Dedifferentiated amniotic fluid mesenchymal stem cell (primary cell): Measurements from ENCODE around the gene MATK.

Experiments
- DNase-seq: peaks from one replicate; pipeline ENCODE4 v3.0.0-alpha.2; 2016; ENCODE audit errors: extremely low spot score

MATK gene

DNA sequence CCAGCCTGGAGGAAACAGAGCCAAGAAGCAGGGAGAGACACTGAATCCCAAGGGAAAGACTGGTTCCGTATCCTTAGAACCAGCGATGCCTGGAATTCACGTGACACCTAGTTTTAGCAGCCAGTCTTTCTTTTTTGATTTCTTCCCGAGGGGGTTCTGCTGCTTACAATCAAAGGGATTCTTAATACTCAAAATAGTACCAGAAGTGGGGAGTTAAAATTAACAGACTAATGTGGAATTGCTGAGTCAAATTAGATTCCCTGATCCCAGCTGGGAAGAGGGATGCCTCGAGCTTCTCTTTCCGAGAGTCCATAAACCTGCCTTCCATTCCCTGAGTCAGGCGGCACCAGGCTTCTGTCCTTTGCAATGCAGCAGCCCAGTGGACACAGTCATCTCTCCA lies 4.8 kb upstream of the MATK start:
- no peak for DNase-seq

DNA sequence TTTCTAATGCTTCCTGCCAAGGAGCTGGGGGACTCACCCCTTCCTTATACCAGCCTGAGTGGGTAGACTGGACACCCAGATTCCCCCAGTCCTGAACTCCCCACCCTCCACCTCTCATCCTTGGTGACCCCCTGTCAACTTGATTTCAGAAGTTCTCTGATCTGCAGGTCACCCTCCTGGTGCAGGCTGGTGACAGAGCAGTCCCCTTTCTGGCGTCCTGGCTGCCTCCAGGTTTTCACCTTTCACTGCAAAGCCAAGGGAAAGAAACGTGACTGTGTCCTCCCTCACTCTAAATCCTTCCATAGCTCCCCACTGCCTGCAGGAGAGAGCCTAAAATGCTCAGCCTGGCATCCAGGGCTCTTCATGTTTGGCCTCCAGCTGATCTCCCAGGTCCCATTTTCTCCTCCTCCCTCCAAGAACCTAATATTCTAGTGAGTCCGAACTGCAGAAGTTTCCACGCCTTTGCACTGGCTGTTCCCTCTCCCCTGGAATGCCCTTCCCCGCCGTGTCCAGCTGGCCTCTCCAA lies 4.1 kb upstream of the MATK start:
- no peak for DNase-seq

DNA sequence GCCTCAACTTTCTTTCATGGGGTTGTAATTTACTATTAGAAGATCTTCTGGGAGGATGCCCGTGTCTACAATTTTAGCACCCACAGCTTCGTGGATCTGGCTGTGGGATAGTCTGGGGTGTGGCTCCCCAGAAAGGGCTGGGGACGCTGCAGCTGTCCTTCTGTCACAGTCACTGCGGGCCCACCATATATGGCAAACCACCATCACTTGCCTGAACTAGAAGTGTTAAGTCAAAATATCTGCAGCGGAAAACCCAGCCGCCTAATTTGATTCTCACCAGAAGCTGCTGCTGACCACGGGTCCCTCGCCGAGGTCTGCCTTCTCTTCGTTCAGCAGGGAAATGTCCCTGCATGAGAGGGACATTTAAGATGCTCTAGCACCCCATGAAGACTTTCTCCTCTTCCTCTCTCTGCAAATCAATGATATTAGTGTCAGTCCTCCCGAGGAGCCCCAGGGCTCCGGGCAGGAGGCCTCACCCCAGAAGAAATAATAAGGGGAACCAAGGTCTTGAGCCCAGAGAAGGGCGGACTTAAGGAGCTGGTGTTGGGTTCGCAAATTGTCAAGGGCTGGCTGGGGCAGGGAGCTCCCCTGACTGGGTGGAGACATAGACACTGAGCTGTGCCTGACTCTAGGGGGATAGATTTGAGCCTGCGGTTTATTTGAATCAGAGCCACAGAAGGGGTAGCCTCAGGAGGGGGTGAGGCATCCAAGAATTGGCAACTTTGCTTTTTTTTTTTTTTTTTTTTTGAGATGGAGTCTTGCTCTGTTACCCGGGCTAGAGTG lies 3.0 kb upstream of the MATK start:
- no peak for DNase-seq

DNA sequence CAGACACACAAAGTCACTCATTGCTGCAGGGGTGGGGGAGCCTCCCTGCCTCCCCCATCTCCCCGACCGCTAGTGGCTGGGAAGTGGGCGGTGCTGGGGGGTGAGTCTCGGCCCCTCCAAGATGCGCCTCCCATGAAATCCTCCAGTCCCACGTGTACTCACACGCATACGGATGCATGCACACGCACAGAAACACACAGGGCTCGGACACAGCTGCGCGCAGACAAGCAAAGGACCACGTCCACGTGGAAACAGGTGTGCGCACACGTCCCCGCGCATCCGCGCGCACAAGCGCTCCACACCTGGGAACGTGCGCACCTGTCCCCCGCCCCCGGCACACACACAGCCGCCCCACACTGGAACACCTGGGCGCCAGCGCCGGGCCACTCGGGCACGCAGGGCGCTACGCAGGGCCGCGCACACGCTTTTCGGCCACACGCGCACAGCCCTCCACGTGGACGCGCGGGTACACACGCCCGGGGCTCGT lies 687 bp downstream of the MATK start:
- DNase-seq = no peak

DNA sequence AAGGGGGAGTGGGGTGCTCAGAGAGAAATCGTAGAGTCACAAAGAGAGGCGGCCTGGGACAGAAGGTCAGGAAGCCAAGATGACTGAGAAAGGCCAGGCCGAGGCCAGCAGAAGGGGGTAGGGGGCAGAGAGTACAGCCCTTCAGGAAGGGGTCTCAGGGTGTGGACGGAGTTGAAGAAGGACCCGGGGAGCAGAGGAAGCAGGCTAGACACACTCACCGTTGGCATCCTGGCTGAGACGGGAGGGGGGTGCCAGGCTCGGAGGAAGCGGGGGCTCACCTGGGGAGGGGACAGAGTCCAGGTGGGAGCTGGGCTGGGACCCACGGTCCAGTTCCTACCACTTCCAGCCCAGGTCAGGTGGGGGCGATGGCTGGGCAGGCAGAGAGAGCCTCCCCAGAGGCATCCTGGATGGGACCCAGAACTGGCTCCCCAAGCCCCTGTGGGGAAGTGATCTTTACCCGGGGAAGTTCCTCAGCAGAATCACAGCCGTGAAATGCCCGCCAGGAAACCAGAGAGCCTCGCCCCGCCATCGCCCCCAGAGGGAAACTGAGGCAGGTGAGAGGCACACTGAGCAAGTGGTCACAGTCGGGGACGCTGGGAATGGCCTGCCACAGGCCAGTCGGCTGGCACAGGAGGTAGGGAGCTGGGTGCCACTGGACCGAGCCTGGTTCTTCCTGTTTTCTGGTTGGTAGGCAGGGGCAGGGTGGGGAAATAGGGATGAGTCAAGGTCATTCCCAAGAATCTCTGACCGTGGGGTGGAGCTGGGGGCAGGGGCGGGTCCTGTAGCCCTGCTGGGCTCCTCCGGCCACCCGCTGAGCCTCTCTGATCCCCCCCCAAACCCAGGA lies 1.4 kb downstream of the MATK start:
- DNase-seq = no peak

DNA sequence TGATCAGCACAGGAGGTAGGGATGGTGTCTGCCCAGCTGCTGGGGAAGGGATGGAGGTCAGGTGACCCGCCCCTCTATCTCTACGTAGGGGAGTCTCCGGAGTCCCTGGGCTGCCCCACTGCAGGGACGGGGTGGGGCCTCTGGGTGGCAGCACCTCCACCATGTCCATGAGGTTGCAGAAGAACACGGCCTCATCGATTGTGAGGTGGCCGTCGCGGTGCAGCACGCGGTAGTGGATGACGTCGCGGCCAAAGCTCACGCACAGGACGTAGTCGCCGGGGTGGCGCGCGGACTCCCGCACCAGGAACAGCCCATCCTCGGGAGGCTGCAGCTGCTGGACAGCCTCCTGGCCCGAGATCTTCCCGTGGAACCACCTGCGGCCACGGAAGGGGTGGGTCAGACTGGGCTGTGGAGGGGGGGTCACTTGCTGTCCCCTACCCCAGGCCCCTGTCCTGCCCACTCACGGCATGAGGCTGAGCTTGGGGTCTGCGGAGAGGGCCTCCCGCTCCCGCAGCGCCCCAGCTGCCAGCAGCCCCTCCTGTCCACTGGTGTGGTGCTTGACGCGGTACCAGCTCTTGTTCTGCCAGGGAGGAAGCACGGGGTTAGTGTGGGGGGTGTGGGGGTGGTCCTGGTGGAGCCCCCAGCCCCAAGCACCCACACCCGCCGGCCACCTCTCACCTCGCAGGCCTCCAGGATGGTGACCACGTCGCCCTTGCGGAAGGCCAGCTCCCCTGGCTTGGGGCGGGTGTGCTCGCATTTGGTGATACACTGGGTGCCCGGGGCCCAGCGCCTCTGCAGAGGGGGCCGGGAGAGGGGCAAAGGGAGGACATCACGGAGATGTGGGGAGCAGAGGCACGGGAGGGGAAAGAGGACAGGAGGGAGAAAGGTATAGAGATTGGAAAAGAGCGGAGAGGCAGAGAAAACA lies 2.3 kb downstream of the MATK start:
- no peak for DNase-seq

DNA sequence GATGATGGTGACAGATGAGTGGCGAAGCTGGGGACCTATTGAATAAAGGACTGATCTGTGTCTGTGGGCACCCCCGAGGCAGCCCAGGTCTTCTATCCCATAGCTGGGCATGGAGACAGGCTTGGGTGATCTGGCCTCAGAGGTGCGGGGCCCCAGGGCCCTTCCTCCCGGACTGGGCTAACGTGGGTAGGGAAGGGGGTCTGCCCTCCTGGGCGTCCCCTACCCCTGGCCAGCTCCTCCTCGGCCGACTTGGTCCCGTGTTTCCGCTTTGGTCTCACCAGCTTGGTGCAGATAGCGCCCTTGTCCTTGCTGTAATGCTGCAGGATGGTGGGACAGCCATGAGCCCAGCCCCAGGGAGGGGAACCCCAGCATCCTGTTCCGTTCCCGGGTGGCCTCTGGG lies 3.3 kb downstream of the MATK start:
- no peak for DNase-seq

DNA sequence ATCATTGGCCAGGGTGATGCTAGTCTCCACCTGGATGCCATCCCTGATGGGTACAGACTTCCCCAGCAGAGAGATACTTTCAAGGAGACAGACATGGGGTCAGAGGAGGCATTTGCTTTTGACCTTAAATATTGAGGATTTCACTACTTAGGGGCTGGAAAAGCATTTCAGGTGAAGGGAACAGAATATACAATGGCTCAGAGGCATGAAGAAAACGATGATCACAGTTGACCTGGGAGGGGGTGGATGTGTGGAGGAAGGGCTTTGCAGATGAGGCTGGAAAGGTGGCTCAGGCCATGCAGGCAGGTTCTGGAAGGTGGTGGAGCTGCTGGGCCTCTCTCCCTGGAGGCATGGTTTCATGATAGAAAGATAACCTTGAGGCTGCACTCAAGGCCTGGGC lies 3.9 kb downstream of the MATK start:
- DNase-seq = no peak

DNA sequence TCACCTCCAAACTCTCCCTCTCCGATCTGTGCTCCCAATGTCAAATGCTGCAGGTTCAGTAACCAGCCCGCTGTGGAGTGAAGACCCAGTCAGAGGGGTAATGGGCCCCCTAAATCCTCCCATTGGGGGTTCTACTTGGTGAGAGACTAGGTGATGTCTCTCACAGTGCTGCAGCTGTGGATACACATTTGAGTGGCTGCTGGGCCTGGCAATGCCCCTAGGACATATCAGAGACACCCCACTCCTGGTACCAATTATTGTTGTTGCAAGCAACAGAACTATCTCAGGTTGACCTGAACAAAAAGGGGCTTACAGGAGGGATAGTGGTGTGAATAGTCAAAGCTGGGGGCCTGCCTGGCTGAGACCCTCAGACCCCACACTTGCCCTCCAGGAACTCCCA lies 4.6 kb downstream of the MATK start:
- DNase-seq = no peak

DNA sequence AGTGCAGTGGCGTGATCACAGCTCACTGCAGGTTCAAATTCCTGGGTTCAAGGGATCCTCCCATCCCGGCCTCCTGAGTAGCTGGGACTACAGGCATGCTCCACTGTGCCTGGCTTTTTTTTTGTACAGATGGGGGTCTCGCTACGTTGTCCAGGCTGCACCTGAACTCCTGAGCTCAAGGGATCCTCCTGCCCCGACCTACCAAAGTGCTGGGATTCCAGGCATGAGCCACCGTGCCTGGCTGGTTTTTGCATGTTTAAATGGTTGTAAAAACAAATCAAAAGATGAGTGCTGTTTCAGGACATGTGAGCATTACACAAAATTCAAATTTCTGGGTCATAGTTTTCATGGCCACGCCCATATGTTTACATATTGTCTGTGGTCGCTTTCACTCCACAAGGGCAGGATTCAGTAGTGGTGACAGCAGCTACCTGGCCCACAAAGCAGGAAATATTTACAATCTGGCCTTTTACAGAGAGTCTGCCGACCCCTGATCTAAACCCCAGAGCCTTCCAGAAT lies 5.3 kb downstream of the MATK start:
- no peak for DNase-seq

DNA sequence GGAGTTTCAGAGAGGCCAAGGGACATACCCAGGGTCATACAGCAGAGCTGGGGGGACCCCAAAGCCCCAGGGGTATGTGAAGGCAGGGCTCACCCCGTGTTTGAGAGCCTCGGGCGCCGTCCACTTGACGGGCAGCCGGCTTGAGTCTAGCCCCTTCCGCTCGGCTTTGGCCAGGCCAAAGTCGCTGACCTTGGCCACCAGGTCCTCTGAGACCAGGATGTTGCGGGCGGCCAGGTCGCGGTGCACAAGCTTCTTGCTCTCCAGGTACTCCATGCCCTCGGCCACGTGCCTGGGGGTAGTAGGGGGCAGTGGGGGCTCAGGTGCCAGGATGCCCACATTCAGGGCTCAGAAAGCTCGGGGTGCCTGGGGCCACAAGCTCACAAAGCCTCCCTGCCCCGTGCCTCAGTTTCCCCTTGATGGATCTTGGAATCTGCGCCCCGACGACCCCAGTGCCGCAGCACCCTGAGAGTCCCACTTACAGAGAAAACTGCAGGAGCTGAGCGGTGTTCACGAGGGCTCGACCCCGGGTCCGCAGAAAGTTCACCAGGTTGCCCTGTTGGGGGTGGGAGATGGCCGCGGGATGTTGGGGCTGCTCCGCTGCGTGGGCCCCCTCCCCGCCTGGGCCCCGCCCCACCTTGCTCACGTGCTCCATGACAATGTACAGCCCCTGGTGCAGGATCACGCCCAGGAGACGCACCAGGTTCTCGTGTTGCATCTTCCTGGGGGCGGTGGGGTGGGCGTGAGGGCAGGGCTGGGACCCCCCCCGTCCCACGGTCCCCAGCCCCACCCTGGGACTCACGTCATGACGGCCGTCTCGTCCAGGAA lies 7.1 kb downstream of the MATK start:
- no peak for DNase-seq

DNA sequence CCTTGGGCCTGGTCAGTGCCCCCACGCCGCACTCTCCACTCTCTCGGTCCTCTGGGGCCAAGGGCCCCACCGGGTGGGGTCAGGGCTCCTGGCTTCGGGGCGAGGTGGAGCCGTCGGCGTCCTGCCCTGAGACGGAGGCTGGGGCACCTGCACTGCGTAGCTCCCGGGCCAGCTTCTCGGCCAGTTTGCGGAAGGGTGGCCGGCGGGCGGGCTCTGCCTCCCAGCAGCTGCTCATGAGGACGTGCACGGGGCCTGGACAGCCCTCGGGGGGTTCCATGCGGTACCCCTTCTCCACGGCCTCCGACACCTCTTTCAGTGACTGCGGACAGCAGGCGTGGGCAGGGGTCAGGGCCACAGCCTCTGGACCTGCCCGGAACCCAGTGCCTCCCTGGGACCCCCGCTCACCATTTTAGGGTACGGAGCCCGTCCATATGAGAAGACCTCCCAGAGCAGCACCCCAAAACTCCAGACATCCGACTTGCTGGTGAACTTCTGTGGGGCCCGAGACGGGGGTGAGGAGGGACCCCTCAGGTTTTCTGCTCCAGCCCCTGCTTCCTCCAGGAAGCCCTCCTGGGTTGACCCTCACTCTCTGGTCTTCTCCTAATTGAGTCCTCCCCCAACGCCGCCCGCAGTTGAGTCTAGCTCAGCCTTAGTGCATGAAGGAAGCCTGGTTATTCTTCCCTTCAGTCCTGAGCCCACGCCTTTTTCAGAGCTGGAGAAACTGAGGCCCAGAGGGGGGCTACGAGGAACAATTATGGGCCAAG lies 7.9 kb downstream of the MATK start:
- DNase-seq = no peak

DNA sequence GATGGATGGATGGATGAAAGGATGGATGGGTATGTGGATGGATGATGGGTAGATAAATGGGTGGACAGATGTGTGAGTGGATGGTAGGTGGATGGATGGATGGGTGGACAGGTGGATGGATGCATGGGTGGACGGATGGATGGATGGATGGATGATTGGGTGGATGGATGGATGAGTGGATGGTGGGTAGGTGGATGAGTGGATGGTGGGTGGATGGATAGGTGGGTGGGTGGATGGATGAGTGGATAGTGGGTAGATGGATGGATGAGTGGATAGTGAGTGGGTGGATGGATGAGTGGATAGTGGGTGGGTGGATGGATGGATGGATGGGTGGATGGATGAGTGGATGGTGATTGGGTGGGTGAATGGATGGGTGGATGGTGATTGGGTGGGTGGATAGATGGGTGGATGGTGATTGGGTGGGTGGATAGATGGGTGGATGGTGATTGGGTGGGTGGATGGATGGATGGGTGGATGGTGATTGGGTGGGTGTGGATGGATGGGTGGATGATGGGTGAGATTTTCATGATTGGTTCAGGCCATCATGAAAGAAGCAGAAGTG lies 9.6 kb downstream of the MATK start:
- DNase-seq = no peak

DNA sequence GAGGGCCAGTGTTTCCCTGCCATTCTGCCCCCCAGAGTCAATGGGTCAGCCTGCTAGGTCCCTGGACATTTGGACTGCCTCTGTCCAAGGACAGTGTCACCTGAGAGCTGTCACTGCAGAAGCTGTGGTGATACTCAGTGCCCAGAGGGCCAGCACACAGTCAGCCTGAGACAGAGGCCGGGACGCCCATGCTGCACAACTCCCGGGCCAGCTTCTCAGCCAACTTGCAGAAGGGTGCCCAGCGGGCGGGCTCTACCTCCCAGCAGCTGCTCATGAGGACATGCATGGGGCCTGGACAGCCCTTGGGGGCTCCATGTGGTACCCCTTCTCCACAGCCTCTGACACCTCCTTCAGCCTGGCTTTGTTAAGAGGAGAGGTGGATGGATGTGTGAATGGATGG lies 10.3 kb downstream of the MATK start:
- DNase-seq = no peak

DNA sequence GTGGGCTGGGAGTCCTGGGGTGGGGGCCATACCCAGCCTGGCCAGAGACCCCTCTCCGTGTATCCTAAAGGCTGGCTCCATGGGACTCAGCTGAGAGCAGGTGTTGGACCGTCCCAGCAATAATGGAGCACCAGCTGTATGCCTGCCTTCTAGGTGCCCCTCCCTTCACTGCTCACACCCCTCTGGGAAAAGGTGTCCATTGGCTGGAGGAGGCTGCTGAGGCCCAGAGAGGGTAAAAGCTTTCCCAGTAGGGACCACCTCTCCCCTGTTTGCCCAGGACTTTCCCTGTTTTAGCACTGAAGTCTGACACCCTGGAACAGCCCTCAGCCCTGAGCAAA lies 10.8 kb downstream of the MATK start:
- DNase-seq = no peak

DNA sequence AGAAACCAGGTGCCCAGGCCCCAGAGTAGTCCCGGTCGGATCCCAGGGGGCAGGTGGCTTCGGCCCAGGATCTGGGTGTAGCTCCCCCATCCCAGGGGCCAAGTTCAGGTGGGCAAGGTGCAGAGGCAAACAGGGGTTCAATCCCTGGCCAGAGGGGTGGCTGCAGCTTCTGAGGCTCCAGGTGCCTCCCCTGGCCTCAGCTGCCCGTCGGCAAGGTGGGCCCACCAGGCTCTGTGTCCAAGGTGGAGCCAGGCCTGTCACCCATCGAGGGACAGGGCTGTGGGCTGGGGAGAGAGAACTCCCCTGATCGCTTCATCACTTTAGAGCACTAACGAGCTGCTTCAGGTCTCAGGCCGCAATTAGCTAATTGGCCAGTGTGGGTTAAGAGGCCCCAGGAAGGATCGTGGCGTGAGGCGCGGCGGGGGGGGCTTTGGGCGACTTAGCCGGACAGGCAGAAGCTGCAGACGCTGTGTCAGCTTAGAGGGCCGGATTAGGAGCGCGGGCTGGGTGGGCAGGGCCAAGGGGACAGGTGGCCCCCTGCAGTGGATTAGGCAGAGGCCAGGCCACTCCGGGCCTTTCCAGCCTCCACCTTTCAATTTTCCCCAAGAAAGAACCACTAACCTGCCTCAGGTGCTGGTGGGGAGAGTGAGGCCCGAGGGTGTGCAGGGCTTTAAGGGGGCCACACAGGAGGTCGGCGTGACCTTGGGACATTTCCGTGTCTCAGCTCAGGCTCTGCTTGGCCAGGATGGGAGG lies 11.4 kb downstream of the MATK start:
- no peak for DNase-seq

DNA sequence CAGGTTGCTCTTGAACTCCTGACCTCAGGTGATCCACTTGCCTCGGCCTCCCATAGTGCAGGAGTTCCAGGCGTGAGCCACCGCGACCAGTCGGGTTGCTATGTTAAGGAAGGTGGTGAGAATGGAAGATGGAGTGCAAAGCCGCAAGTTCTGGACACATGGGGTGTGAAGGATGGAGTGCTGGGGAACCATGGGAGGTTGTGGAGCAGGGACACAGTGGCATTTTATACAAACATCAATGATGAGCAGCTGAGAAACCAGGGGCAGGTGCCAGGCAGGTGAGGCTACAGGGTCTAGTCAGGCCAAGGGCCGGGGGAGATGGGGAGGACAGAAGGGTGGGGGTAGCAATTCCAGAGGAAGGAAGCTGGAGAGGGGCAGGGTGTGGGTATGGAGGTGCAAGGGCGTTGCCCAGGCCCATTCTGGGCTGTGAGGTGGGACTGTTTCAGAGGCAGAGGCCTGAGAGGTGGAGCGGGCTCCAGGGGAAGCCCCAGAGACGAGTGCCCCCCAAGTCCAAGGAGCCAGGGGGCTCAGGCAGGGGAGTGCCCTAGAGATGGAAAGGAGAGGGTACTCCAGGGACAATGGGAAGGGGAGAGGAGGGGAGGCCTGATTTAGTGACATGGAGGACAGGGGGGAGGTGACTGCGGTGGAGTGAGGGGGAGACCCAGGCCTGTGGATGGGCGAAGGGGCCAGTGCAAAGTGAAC lies 12.2 kb downstream of the MATK start:
- no peak for DNase-seq

DNA sequence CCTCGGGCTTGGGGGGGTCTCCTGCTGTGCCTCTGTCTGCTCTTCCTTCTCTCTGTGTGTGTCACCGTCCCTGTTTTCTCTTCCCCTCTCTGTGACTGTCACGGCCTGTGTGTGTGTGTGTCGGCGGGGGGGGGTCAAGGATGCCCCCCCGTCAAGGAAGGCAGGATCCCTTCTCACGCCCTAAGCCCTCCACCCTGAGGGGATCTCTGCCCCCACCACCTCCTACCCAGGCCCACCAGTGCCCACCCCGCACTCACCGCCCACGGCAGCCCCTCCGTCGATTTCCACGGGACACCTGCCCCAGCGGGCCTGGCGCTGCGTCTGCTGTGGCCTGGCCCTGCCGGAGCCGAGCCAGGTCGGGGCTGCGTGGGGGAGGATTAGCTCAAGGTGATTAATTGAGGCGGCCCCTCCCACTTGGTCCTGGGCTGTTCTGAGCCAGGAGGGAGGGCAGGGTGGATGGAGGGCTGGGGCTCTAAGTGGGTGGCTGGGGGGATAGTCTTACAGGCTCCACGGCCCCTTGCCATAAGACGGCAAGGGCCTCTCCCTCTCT lies 14.2 kb downstream of the MATK start, which contains the start of gene RAX2:
Gene RAX2, minus strand, starts transcription at position 323 of the 550 bp plus-strand sequence. CDS start 486 bp downstream, outside the sequence.
- DNase-seq = no peak
